Measurements from ENCODE around the gene EPGN. TPM values are rescaled to one million over a fixed set of nuclear protein-coding genes. Genes with fewer than 3 reads are reported as not detected.
A peak's percentile ranks its signal among the peaks of the same experiment; 100 is the strongest.

Gene EPGN, protein sequence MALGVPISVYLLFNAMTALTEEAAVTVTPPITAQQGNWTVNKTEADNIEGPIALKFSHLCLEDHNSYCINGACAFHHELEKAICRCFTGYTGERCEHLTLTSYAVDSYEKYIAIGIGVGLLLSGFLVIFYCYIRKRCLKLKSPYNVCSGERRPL
- total RNA-seq (2014; rRNA removed; shearing (Covaris generic)), result not detected in 2 replicates

DNA sequence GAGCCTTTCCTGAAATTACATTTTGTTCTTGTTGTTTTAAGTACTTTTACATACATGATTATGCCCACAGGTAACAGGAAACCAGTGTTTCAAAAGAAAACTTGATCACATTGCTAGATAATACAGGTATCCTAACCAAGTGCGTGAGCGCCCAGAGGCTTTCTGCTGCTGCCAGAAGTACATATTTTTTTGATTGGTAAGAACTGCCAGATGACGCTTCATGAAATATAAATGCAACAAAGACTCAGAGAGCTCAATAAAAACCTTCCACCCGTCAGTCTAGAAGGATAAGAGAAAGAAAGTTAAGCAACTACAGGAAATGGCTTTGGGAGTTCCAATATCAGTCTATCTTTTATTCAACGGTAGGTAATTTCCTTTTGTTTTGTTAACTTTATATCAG is at the start of gene EPGN:
EPGN (plus strand) TSS at position 256 of the 400 bp plus-strand sequence; CDS start at position 320, 64 bp downstream.
- H3K36me3 ChIP-seq, result no peaks in the 10 kb centered on the region
- H3K4me1 ChIP-seq, result no peaks in the 10 kb centered on the region
- no peaks in the 10 kb centered on the region for H3K9me3 ChIP-seq (replicated peaks)
- H3K27me3 ChIP-seq, result no peaks in the 10 kb centered on the region
- H3K4me3 ChIP-seq, result no peak within 1 kb of the TSS
- no peak within 1 kb of the TSS for H3K27ac ChIP-seq
- no peak for DNase-seq

DNA sequence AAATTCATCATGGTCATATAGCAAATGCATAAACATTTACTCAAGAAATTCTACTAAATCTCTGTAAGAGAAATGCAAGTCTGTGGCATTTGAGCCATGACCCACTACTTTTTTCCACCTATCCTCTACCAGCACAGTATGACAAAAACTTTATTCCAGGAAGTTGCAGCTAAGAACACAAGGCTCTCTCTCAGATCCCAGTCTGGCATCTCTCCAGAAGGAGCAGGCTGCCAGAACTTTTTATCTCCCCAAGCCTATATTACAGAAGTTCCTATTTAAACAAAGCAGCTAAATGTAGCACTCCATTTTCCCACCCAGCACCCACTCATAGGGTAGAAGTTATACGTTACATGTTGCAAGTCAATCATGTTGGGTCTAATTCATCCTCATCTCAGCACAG is 49.3 kb upstream of the EPGN start:
- no peak overlapping the region for H3K4me3 ChIP-seq
- DNase-seq, result peak in 1 of 2 experiments; percentile 32
- no peaks in the 10 kb centered on the region for H3K9me3 ChIP-seq (replicated peaks)
- H3K36me3 ChIP-seq, result no peaks in the 10 kb centered on the region
- no peaks in the 10 kb centered on the region for H3K4me1 ChIP-seq
- H3K27ac ChIP-seq, result no peak overlapping the region
- H3K27me3 ChIP-seq, result no peaks in the 10 kb centered on the region

DNA sequence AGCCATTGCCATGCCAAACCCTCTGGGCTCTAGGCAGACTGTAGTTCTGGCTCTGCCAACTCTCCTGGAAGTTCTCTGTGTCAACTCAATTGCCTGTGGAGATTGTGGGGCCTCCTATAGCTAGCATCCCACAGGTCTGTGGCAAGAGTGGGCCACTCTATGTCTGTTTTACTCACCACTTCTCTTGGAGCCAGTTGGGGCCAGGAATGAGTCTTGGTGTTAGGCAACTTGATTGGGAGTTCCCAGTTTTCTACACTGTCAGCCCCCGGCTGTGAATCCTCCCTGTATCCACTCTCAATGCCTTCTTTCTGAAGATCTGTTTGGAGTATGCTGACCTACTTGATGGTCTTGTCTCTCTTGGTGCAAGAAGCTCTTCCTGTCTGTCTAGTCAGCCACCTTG is 48.2 kb upstream of the EPGN start:
- H3K9me3 ChIP-seq (replicated peaks), result no peaks in the 10 kb centered on the region
- no peaks in the 10 kb centered on the region for H3K27me3 ChIP-seq
- DNase-seq, result no peak
- no peak overlapping the region for H3K4me3 ChIP-seq
- H3K27ac ChIP-seq, result no peak overlapping the region
- H3K36me3 ChIP-seq, result no peaks in the 10 kb centered on the region
- H3K4me1 ChIP-seq, result no peaks in the 10 kb centered on the region

DNA sequence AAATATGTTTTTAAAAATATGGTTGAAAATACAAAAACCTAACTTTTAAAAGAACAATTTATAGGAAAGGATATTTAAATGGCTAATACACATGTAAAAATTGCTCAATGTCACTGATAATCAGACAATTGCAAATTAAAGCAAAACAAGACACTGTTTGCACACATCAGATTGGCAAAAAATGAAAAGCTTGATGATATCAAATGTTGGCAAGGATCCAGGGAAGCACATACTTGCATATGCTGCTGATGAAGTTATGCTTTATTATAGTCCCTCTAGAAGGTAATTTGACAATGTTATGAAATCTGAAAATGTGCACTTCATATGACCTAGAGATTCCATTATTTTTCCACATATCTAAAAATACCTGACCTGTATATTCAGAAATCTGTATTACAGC is 45.7 kb upstream of the EPGN start:
- Histone ChIP-seq H3K27me3 (no peaks in the 10 kb centered on the region), H3K4me1 (no peaks in the 10 kb centered on the region), H3K27ac (no peak overlapping the region), H3K36me3 (no peaks in the 10 kb centered on the region), H3K4me3 (no peak overlapping the region), H3K9me3 (replicated peaks) (no peaks in the 10 kb centered on the region)
- DNase-seq, result peak in 1 of 2 experiments; percentile 34

DNA sequence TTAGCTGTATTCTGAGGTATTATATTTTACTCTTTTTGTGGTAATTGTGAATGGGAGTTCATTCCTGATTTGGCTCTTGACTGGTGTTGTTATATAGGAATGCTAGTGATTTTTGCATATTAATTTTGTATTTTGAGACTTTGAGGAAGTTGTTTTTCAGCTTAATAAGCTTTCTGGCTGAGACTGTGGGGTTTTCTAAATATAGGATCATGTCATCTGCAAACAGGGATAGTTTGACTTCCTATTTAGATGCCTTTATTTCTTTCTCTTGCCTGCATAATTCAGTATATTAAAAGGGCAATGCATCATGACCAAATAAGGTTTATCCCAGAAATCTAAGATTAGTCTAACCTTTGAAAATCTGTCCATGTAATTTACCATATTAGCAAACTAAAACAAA is 44.7 kb upstream of the EPGN start:
- H3K9me3 ChIP-seq (replicated peaks), result no peaks in the 10 kb centered on the region
- H3K4me3 ChIP-seq, result no peak overlapping the region
- no peaks in the 10 kb centered on the region for H3K4me1 ChIP-seq
- H3K27me3 ChIP-seq, result no peaks in the 10 kb centered on the region
- DNase-seq, result no peak
- no peak overlapping the region for H3K27ac ChIP-seq
- H3K36me3 ChIP-seq, result no peaks in the 10 kb centered on the region

DNA sequence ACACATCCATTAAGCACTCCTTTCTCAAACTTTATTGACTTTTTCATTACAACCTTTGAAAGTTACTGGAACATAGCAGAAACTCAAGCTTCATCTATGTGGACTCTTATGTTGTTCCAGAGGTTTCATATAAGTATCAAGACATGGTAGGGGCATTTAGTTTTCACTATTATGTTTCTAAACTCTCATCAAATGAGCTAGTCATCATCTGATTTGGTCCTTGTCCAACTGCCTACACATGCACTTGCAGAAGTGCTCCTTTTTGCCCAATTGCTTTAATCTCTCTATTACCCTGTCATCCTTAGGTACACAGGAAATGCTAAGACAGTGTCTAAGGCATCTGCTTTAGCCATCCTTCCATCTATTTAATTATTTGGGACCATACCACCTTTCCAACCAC is 42.2 kb upstream of the EPGN start:
- no peaks in the 10 kb centered on the region for H3K9me3 ChIP-seq (replicated peaks)
- H3K27me3 ChIP-seq, result no peaks in the 10 kb centered on the region
- no peak overlapping the region for H3K27ac ChIP-seq
- H3K36me3 ChIP-seq, result no peaks in the 10 kb centered on the region
- no peak overlapping the region for H3K4me3 ChIP-seq
- no peak for DNase-seq
- H3K4me1 ChIP-seq, result no peaks in the 10 kb centered on the region

DNA sequence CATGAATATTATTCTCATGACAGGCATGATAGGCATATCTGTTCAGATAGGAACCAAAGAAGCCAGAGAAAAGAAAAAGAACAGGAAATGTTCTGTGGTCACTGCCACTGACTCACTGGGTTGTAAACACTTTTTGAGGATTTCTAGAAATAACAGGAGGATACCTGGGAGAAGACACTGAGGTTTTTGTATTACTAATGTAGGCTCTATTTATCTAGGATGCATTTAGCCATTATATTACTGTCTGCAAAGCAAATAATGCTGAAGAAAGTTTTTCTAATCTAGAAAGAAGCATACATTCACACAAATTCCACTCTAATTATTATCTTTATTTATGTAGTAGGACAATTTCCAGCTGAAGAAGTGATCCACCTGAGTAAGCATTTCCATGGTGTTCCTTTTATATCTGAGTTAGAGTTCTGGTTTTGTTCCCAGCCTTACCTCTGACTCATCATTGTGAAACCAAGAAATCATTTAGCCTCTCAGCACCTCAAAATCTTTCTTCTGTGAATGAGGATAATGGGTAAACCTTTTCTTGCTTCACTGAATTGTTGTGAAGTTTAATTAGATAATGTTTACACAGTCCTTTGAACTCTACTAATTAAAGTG is 40.2 kb upstream of the EPGN start:
- H3K36me3 ChIP-seq, result no peaks in the 10 kb centered on the region
- no peaks in the 10 kb centered on the region for H3K4me1 ChIP-seq
- H3K4me3 ChIP-seq, result no peak overlapping the region
- H3K27ac ChIP-seq, result no peak overlapping the region
- no peaks in the 10 kb centered on the region for H3K27me3 ChIP-seq
- no peaks in the 10 kb centered on the region for H3K9me3 ChIP-seq (replicated peaks)
- no peak for DNase-seq

DNA sequence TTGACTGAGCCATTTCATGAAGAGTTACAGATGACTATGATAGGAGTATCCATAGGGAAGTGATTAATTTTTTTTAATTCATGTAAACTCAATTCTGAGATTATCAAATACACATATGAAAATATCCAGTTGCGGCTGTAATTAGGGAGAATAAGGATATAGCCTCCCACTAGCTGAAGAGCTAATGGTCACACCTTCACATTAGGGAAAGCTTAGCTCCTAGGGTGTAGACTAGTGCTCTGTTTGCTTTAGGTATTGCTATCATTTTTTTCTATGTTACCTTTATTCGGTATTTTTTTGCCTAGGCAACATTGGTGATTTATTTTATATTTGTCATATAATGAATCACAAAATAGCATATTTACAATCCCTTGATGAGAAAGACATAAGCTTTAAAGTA is 39.6 kb upstream of the EPGN start:
- H3K36me3 ChIP-seq, result no peaks in the 10 kb centered on the region
- no peaks in the 10 kb centered on the region for H3K9me3 ChIP-seq (replicated peaks)
- no peak for DNase-seq
- H3K4me1 ChIP-seq, result no peaks in the 10 kb centered on the region
- no peak overlapping the region for H3K4me3 ChIP-seq
- H3K27ac ChIP-seq, result no peak overlapping the region
- no peaks in the 10 kb centered on the region for H3K27me3 ChIP-seq

DNA sequence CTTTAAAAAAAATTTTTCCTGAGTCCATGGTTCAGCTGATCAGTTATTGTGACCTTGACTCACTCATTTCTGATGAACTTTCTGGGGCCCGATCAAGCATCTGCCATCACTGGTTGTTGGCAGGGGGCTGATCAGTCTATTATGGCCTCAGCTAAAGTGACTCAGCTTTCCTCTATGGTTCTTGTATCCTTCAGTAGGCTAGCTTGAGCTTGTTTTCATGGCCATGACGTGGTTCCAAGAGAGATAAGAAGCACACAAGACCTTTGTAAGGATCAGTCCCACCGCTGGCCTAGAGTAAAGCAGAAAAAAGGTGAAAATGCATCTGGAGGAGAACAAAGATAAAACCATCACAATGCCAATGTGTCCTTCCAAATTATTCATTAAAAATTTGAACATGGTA is 29.8 kb upstream of the EPGN start:
- H3K4me3 ChIP-seq, result no peak overlapping the region
- no peaks in the 10 kb centered on the region for H3K36me3 ChIP-seq
- no peak overlapping the region for H3K27ac ChIP-seq
- H3K9me3 ChIP-seq (replicated peaks), result no peaks in the 10 kb centered on the region
- no peaks in the 10 kb centered on the region for H3K4me1 ChIP-seq
- no peak for DNase-seq
- H3K27me3 ChIP-seq, result no peaks in the 10 kb centered on the region

DNA sequence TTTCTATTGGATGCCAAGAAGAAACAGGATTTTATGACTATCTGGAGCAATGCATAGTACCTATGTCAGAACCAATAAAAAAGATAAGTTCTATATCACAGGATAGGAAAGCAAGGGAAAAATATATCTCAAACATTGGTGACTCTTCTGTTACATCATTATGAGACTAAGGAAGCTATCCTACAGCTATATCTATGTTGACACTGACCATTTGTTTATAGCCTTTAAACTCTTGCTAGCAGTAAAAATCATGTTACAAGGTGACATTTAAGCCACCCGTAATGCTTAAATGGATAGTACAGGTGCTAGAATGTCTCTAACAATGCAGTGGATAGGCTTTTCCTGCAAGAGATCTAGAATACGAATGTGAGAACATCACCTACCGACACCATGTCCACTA is 28.6 kb upstream of the EPGN start:
- Histone ChIP-seq H3K27ac (no peak overlapping the region), H3K9me3 (replicated peaks) (no peaks in the 10 kb centered on the region), H3K36me3 (no peaks in the 10 kb centered on the region)

DNA sequence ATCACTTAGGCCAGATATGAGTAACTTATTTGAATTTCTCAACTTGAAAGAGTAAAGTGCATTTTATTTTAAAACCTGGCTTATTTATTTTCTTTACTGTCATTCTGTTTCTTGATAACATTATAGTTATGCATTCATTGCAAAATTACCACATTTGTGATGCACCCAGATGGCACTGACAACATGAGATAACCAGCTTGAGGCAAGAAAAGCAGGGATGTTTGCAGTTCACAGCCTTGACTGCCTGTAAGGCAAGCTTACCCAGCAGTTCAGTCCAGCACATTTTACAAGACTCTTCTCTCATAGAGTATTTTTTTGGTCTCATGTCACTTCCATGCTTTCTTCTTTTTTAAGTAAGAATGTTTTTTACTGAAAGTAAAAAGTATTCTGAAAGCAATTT is 25.3 kb upstream of the EPGN start:
- H3K9me3 ChIP-seq (replicated peaks), result no peaks in the 10 kb centered on the region
- no peak overlapping the region for H3K27ac ChIP-seq
- no peak for DNase-seq

More for the DNA sequence above, 28.6 kb upstream of the EPGN start:
- DNase-seq, result no peak
- no peaks in the 10 kb centered on the region for H3K4me1 ChIP-seq
- no peak overlapping the region for H3K4me3 ChIP-seq
- H3K27me3 ChIP-seq, result no peaks in the 10 kb centered on the region

DNA sequence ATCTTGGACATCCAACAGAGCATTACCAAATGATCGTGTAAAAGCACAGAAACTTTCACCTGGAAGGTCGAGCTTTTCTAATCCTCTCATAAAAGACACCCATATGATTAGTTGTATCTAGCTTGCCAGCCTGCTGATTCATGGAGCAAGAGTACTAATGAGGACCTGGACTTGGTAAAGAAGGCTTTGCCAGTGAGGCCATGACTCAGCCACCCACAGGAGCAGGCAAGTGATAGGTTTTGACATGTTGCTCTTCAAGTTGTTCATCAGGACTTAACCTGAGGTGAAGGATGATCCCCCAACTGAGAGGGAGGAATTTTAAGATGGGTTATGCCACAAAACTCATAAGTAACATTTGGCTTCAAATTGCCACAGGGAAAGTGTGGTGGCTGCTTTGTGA is 24.7 kb upstream of the EPGN start:
- no peak overlapping the region for H3K27ac ChIP-seq
- H3K36me3 ChIP-seq, result no peaks in the 10 kb centered on the region
- no peaks in the 10 kb centered on the region for H3K9me3 ChIP-seq (replicated peaks)
- DNase-seq, result no peak
- H3K4me1 ChIP-seq, result no peaks in the 10 kb centered on the region
- H3K4me3 ChIP-seq, result no peak overlapping the region
- H3K27me3 ChIP-seq, result no peaks in the 10 kb centered on the region

More for the DNA sequence above, 25.3 kb upstream of the EPGN start:
- Histone ChIP-seq H3K4me3 (no peak overlapping the region), H3K27me3 (no peaks in the 10 kb centered on the region), H3K36me3 (no peaks in the 10 kb centered on the region), H3K4me1 (no peaks in the 10 kb centered on the region)

DNA sequence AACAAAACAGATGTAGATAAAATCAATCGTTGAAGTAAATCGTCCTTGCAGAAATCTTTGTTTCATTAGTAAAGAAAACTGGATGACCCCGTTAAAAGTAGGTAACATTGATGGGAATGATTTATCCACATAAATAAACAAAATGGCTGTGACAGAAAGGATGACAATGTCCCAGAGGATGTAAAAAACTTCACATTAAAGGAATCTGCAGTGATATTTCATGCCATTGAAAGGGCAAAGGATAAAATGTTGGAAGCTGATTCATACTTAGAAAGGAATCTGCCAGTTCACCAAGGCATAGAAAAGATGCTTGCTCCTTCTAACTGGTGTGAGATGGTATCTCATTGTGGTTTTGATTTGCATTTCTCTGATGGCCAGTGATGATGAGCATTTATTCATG is 24.2 kb upstream of the EPGN start:
- no peaks in the 10 kb centered on the region for H3K9me3 ChIP-seq (replicated peaks)
- DNase-seq, result no peak
- H3K36me3 ChIP-seq, result no peaks in the 10 kb centered on the region
- no peaks in the 10 kb centered on the region for H3K4me1 ChIP-seq
- no peaks in the 10 kb centered on the region for H3K27me3 ChIP-seq
- no peak overlapping the region for H3K4me3 ChIP-seq
- H3K27ac ChIP-seq, result no peak overlapping the region

DNA sequence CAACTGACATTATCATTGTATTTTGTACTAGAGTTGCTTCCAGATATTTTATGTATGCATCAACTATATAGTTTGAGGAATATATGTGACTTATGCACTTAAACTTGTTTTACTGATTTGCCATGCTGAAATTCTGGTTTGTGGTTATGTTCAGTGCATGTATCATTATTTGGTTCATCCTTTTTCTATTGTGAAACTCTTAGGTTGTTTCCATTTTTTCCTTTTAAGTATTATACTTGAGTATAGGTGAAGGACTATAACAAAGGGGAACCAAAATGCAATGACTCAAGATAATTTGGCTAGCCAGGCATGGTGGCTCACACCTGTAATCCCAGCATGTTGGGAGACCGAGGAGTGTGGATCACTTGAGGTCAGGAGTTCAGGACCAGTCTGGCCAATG is 21.1 kb upstream of the EPGN start:
- Histone ChIP-seq H3K27ac (no peak overlapping the region), H3K36me3 (no peaks in the 10 kb centered on the region), H3K9me3 (replicated peaks) (no peaks in the 10 kb centered on the region), H3K4me1 (no peaks in the 10 kb centered on the region), H3K4me3 (no peak overlapping the region), H3K27me3 (no peaks in the 10 kb centered on the region)
- DNase-seq, result no peak

DNA sequence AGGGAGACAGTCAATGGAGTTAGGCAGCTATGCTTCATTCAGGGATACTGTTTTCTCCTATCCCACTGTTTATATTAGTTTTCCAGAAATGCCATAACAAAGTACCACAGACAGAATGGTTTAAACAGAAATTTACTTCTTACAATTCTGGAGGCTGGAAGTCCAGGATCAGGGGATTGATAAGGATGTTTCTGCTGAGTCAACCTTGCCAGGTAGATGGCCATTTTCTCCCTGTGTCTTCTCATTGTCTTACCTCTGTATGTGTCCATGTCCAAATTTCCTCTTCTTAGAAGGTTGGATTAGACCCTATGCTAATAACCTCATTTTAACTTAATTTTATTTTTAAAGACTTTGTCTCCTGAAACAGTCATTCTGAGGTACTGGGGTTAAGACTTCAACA is 20.5 kb upstream of the EPGN start:
- DNase-seq, result no peak
- Histone ChIP-seq H3K27ac (no peak overlapping the region), H3K4me1 (no peaks in the 10 kb centered on the region), H3K27me3 (no peaks in the 10 kb centered on the region), H3K36me3 (no peaks in the 10 kb centered on the region), H3K4me3 (no peak overlapping the region), H3K9me3 (replicated peaks) (no peaks in the 10 kb centered on the region)

DNA sequence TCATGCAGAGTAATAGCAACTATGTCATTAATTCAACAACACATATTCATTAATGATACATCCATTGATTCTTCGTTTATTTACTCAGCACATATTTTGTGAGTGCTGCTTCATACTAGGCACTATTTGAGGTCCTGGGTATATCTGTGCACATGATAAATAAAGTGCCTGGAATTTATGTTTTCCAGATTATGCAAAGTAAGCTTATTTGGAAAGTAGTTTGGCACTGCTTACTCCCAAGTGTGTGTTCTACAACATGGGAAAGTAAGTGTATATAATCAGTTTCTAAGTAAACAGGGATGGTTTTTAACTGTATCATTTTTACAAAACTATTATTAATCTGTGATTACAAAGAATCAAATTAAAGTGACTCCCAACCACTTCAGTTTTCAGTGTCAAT is 16.8 kb upstream of the EPGN start:
- H3K9me3 ChIP-seq (replicated peaks), result no peaks in the 10 kb centered on the region
- no peak for DNase-seq
- no peaks in the 10 kb centered on the region for H3K4me1 ChIP-seq
- no peaks in the 10 kb centered on the region for H3K27me3 ChIP-seq
- no peaks in the 10 kb centered on the region for H3K36me3 ChIP-seq
- H3K4me3 ChIP-seq, result no peak overlapping the region
- no peak overlapping the region for H3K27ac ChIP-seq
